HG03442 (cell line): ENCODE results near the gene CDC16.
"Not testable (repeated sequence)": the region's sequence is repeated elsewhere in the genome, so short reads cannot be mapped to it uniquely, and the experiment has no call there.

Experiments used
- ATAC-seq: cut with Tn5 transposase; IDR thresholded peaks from one replicate; pipeline ENCODE4 v1.9.1; 2021; ENCODE audit warnings: mild to moderate bottlenecking, moderate library complexity; ENCODE audit not compliant: unreplicated experiment

The CDC16 gene

DNA sequence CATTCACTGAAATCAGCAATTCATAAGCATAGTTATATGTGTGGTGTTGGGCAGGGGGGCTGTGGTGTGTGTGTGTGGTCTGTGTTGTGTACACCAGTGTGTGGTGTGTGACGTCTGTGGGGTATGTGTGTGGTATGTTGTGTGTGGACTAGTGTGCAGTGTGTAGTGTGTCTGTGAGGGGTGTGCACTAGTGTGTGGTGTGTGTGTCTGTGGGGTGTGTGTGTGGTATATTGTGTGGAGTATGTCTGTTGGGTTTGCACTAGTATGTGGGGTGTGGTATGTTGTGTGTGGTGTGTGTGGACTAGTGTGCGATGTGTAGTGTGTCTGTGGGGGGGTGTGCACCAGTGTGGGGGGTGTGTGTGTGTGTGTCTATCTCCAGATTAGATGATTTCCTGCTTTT lies 7.2 kb upstream of the CDC16 start:
- no peak for ATAC-seq

DNA sequence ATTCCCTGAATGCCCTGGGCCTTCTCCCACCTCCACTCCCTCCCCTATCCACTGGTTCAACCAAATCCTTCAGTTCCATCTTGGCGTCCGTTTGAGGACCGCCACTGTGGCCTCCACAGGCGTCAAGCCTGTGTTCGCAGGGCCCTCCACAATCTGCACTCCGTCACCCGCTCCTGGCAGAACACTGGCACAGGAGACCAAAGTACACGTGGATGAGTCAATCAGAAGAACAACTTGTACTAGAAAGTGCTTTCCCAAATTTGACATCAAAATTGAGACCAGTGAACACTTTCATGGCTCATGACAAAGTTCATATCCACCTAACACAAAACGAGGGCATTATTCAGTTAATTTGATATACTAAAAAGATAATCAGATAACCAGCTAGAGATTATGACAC lies 6.5 kb upstream of the CDC16 start:
- no peak for ATAC-seq

DNA sequence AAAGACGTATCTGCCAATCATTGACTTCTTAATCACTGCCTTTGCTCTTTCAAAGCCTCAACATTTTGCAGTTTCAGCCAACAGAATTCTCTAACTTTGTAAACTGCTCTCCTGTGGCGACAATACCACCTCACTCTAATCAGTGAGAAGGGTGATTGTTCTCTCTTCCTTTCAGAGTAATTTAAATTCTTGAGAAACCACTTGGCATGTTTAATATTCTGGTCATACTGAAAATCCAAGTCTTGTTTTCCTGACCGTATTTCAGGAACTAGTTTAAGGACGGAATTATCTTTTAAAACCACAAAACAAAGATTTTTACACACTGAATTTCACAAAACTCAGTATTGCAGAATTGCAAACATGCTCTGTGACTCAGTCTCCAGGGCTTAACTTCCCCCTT lies 5.2 kb upstream of the CDC16 start:
- no peak for ATAC-seq

DNA sequence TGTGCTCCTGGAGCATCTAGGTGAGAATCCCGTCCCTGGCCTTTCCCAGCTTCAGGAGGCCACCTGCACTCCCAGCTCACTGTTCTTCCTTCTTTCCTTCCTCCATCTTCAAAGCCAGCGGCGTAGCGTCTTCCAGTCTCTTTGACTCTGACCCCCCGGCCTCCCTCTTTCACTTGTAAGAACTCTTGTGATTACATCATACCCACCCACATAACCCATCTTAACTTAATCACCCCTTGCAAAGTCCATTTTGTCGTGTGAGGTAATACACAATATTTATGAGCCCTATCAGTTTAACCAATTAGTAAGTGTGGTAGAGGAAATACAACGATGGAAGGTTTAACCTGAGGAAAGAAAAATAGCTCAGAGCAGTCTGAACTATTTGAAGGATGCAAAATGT lies 4.6 kb upstream of the CDC16 start:
- ATAC-seq, result no peak

DNA sequence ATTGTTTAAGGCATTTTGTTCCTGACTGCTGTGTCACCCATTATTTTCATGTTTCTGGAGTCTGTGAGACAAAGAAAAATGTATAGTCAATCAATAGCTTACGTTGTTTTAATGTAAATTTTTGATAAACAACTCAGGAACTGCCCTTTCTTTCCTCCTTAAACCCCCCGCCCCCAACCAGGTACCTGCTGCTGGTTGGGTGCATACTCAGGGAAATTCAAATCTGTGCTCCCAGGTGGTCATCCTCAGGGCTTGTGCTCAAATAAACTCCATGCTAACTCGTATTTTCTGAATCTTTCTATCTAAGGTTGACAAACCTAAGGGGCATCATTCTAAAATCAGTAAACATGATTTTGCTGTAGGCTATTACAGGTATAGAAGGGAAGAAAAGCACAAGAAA lies 4.1 kb upstream of the CDC16 start:
- ATAC-seq, result no peak

DNA sequence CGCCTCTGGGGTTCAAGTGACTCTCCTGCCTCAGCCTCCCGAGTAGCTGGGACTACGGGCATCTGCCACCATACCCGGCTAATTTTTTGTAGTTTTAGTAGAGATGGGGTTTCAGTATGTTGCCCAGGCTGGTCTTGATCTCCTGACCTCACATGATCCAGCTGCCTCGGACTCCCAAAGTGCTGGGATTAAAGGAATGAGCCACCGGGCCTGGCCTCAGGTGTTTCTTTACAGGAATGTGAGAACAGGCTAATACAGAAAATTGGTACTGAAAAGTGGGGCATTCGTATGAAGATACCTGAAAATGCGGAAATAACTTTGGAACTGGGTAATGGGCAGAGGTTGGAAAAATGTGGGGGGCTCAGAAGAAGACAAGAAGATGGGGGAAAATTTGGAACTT lies 2.8 kb upstream of the CDC16 start:
- ATAC-seq, result no peak

DNA sequence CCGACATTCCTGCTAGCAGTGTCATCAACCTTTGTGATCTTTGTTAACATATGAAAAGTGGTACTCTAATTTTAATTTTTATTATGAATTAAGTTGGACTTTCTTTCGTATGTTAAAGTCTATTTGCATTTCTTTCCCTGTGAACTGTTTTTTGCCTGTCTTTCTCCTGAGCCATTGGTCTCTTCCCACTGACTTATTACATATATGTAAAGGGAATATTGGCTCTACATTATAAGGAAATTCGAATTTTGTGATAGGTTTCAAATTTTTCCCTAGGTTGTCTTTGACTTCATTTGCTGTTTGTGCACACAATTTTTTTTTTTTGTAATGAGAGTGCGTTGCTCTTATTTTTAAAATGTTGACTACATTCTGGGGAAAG lies 442 bp upstream of the CDC16 start:
- no peak for ATAC-seq

DNA sequence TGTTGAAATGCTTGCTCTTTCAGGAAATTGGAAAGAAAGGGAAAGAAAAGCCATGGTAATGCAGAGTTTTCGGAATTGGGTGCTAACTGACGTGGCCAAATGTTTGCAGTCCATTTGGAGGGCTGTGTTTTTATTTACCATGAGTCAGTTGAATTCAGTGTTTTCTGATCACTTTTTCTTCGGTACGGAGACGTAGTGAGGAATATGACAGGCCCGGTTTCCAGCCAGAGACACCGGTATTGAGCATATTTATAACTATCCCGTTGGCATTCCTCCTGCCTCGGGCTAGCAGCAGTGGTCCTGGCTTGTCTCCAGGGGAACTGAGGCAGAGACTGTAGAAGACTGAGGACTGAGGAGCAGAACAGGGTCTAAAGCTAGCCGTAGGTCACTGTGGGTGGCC lies 1.0 kb downstream of the CDC16 start:
- ATAC-seq, result no peak

DNA sequence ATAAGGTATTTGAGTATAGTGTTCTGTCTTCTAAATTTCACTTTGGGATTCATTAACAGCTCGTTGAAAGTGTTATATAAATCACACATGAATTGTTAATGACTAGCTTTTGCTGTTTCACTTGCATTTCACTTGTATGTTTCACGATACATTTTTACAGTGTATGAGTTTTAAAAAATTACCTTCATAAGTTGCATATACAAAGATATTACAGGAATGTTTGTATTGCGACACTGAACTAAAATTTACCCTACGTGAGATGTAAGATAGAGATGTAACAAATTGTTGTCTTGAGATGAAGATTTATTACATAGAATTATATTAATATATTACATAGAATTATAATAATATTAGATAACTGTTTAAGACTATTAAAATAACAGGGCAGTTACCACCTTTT lies 1.5 kb downstream of the CDC16 start:
- no peak for ATAC-seq

DNA sequence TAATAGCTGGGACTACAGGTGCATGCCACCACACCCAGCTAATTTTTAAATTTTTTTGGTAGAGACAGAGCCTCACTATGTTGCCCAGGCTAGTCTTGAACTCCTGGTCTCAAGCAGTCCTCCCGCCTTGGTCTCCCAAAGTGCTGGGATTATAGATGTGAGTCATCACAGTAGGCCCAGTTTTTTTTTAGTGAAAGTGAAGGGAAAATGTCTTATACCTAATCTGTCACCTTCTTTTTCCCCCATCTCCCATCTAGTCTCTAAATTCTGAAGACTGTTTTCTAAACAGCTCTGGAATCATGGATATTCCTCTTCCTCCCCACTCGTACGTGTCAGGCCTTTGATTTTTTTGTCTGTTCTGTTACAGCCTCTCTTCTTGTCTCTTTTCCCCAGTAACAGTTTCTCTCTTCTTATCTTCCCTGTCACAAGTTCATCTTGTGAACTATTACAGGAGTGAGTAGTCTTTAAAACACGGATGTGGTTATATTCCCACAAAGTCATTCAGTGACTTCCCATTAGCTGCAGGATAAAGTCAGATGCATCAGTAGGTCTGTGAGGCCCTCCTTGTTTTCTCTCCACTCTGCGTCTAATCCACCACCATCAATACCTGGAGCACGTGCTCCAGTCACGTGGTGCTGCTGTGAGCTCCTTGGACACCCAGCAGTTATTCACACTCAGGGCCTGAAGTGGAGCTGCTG lies 2.9 kb downstream of the CDC16 start:
- no peak for ATAC-seq

DNA sequence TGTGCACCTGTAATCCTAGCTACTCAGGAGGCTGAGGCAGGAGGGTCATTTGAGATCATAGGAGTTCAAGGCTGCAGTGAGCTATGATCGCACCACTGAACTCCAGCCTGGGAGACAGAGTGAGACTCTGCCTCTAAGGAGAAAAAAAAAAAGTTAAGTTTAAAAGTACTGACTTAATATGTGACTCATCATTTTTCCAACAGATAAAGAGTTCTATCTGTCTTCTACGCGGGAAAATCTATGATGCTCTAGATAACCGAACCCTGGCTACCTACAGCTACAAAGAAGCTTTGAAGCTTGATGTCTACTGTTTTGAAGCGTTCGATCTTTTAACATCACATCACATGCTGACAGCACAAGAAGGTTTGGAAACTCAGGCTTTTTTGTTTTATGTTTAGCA lies 7.2 kb downstream of the CDC16 start:
- ATAC-seq, result no peak

DNA sequence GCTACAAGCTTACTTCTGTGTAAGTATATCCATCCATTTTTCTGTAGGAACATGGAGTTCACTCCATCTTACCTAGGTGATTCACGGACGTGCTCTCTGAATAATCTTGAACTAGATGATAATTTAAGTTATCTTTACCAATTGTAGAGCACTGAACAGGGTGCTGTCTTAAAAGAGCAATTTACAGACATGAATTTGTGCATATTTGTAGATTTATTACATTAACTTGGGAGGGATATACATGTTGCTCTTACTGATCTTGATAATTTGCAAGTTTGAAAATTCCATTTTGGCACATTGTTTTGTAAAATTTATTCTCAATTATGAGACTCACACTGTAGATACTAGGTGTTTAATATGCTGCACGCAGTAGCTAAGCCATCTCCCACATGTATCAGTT lies 9.3 kb downstream of the CDC16 start:
- no peak for ATAC-seq

DNA sequence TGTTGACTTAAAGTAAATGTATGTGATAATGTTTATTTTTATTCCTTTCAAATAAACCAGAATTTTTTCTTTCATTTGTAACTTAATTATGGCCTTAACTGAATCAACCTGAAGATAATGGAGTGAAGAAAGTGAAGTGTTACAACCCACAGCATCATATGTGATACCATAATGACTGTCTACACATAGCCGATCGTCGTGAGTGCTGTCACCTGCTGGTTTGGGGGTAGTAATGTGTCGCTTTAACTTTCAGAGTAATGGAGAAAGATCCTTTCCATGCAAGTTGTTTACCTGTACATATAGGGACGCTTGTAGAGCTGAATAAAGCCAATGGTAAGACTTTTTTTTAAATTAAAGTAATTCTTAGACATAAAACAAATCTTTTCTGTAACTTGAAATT lies 9.9 kb downstream of the CDC16 start:
- ATAC-seq, result no peak

DNA sequence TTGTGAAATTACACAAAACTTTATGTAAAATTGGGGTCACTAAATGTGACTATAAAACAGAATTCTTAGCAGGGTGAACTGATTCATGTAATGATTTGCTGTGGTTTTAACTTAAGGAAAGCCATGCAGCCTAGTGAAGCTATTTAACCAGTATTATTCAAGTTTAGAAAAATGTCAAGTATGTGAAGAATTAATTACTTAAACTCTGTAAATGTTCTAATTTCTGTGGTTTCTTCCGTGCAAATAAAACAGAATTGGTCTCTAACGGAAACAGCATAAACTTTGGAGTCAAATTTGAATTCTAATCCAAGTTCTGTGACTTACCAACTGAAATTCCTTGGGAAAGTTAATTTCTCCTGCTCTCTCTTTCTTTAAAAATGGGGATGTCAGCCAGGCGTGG lies 13.3 kb downstream of the CDC16 start:
- ATAC-seq, result no peak

DNA sequence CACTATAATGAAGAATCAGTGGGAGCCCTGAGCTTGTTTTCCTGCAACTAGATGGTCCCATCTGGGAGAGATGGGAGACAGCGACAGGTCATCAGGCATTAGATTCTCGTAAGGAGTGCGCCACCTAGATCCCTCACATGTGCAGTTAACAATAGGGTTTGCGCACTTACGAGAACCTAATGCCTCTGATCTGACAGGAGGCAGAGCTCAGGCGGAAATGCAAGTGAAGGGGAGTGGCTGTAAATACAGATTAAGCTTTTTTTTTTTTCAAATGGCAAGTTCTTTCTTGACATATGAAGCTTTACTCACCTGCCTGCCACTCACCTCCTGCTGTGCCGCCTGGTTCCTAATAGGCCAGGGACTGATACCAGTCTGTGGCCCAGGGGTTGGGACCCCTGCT lies 14.4 kb downstream of the CDC16 start:
- ATAC-seq, result no peak

DNA sequence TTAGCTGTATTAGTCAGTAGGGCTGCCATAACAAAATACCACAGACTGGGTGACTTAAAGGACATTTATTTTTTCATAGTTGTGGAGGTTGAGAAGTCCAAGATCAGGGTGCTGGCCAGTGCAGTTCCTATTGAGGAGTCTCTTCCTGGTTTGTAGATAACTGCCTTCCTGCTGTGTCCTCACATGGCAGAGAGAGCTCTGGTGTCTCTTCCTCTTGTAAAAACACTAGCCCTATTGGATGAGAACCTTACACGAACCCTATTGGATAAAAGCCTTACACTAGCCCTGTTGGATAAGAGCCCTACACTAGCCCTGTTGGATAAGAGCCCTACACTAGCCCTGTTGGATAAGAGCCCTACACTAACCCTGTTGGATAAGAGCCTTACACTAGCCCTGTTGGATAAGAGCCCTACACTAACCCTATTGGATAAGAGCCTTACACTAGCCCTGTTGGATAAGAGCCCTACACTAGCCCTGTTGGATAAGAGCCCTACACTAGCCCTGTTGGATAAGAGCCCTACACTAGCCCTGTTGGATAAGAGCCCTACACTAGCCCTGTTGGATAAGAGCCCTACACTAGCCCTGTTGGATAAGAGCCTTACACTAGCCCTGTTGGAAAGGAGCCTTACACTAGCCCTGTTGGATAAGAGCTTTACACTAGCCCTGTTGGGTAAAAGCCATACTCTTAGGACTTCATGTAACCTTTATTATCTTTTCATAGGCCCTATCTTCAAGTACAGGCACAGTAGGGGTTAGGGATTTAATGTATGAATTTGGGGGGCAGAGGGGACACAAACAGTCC lies 17.1 kb downstream of the CDC16 start:
- not testable (repeated sequence) for ATAC-seq

DNA sequence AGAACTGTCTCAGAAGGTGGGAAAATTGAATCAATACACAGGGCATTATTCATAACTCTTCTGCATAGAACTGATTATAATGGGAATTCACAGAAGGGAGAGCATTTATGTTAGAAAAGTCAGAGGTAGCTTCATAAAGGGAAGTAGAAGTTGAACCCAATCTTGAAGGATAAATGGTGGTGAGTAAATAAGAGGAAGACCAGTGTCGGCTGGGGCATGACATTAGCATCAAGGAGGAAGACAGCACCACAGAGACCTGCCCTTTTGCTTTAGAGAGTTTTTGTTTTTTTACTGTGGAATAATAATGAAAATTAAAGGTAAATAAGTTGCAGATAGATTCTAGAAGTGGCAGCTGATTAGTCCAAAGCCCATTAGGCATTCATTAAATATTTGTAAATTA lies 21.9 kb downstream of the CDC16 start:
- no peak for ATAC-seq

DNA sequence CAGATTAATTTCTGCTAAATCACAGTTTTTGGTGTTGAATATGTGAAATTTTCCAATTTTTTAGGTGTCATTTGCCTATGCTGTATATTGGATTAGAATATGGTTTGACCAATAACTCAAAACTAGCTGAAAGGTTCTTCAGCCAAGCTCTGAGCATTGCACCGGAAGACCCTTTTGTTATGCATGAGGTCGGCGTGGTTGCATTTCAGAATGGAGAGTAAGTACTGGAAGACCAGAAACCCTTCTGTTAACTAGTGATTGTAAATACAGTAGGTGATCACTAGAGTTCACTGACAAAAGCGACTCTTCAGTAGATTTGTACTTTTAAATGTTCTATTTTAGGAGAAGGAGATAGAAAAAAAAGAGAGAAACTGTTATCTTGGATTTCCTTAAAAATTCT lies 22.3 kb downstream of the CDC16 start:
- no peak for ATAC-seq

DNA sequence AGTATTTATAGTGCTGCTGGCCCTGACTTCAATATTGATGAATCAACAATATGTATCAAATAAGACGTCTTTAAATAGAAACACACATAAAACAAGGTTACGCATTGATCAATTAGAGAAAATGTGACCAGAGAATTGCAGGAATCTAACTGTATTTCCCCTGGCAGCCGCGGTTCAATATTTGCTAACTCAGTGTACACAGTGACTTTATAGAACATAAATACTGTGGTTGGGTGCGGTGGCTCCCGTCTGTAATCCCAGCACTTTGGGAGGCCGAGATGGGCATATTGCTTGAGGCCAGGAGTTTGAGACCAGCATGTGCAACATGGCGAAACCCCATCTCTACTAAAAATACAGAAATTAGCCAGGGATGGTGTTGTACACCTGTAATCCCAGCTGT lies 23.9 kb downstream of the CDC16 start:
- ATAC-seq, result no peak

DNA sequence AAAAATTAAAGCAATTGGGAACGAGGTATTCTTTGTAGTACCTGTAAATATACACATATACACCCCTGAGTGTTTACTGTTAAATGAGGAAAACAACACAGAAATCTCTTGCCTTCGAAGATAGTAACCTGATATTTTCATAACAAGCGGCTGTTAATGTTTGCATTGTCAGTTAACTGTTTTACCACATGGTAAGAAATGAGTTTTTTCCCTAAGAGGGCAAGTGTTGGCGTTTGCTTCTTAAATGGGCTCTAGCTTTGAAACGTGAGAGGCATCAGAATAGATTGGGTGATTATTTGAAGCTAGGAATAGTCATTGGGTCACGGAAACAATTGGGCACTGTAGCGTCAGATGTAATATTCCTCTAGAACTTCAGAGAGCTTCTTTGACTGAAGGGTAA lies 24.7 kb downstream of the CDC16 start:
- ATAC-seq, result no peak

DNA sequence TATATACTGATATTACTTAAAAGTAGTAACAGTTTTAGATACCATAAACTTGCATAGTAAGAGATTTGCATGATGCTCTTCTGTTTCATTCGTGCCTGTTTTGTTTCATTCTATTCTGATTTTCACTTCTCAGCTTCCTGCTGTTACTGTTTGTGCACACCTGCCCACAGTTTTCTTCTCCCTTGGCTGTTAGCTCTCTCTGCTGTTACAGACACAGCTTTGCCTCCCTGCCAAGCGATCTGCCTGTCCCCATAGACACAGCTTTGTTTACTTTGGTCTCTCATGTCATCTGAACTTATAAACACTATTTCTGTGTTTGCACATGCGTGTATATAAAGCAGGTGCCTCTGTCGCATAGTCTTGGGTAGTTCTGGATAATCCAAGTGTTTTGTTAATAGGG lies 25.3 kb downstream of the CDC16 start:
- no peak for ATAC-seq

DNA sequence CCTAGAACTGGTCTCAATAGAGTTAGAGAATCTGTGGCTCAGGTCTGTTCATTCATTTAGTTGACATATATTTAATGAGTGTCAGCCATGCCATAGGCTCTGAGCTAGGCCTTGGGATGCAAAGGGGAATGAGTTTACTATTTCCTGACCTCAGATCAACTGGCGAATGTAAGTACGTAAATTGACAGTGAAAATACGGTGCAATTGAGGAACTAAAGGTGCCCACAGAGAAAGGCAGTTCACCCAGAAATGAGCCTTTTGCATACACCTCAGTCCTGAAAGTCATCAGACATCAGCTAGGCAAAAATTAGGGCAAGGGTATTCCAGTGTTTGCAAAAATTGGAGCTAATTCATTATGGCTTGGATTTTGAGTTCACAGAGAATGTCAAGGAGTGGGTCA lies 26.1 kb downstream of the CDC16 start:
- ATAC-seq, result no peak
